LNCAP (cell line): Measurements from ENCODE around the gene ZNF501.

Source experiments
- CTCF ChIP-seq: fragments of 450-650 bp; IDR thresholded peaks from 2 replicates; pipeline ENCODE4 v1.5.1; 2017; ENCODE audit warnings: mild to moderate bottlenecking

The ZNF501 gene

GRCh38 chr3:44721231-44722102 lies 8.0 kb upstream of the ZNF501 start:
- TF ChIP-seq CTCF = no peak

- TF ChIP-seq CTCF = no peak
Observed at GRCh38 chr3:44722103-44722401, 7.4 kb upstream of the ZNF501 start.

- TF ChIP-seq CTCF = no peak
Observed at GRCh38 chr3:44734646-44735168, 5.3 kb downstream of the ZNF501 start.

GRCh38 chr3:44761101-44761423 lies 31.6 kb downstream of the ZNF501 start:
- TF ChIP-seq CTCF = no peak

DNA sequence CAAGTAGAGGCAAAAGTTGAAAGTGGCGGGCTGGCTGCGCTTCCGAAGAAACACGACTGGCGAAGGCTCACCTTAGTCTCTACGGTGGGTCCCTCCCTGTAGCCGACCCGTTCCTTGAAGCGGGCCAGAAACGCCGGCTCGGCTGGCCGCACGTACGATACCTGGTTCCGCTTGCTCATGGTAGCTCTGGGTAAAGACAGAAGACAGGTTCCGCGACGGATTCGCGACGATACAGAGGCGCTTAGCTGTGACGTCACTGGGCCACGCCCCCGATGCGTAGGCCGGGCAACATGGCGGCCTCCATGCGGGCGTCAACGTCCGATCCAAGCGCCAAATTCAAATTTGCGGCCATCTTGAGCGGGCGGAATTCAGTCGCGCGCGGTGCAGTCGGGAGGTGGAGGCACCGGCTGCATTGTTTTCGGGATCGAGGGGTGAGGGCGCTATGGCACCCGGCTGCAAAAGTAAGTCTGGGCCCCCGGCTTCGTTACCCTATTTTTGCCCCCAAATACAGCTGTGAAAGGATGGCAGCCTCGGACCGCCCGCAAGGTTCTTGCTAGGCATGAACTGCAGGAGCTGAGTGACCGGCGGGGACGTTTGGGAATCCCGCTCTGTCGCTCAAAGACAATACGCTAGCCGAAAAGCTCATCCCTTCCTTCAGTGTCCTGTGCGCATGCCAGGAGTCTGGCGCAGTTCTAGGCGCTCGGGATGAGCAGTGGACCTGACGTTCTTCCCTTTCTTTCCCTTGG lies 32.2 kb downstream of the ZNF501 start, which contains the start of the genes KIAA1143 and KIF15:
Gene KIAA1143, minus strand, starts transcription at position 196 of the 746 bp plus-strand sequence. Its CDS starts 17 bp downstream, at position 179.
Gene KIF15, plus strand, starts transcription at position 371 of the 746 bp plus-strand sequence. Its CDS starts 72 bp downstream, at position 443.
- peak; percentile 14; the same call in 1 of the 2 replicates for TF ChIP-seq CTCF

DNA sequence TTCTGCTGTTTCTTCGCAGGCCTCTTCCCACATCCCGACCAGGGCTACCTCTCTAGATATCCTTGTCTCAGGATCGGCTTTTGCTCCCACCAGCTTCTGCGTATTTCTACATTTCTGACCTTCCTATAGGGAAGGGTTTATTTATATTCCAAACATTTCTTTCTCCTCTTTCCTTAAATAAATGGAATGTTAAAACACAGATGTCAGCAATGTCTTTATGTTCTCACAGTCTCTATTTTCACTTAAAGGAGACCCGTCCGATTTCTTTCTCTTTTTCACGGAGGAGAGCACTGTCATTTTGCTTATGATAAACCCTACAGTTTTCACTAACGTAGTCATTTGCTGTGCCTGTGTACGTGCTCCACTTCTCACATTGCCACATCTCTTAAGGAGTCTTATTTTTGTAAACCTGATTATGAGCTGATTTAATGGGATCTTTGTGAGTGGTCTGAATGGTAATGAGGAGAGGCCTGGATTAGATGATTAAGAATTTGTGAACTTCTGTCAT lies 32.8 kb downstream of the ZNF501 start:
- TF ChIP-seq CTCF = no peak

- TF ChIP-seq CTCF = no peak
Observed at GRCh38 chr3:44762690-44763089, 33.3 kb downstream of the ZNF501 start.
